ENCODE measurements around the gene OPHN1. TPM values are rescaled to one million over a fixed set of nuclear protein-coding genes. Genes with fewer than 3 reads are reported as not detected.

Gene OPHN1
- total RNA-seq, 1 experiment from 2014 or later: 3.3 TPM

- Histone ChIP-seq H3K36me3 (ENCODE audit: insufficient read depth, low read length, poor library complexity, severe bottlenecking) (no peaks in the 10 kb centered on the region), H3K4me1 (ENCODE audit: insufficient read depth, low read length, poor library complexity, severe bottlenecking) (no peaks in the 10 kb centered on the region), H3K27me3 (replicated peaks; ENCODE audit: insufficient read depth, low read depth, low read length, poor library complexity) (no peaks in the 10 kb centered on the region), H3K27ac (ENCODE audit: low read depth, low read length, poor library complexity, severe bottlenecking) (no peak overlapping the region), H3K9me3 (ENCODE audit: low read depth, low read length, poor library complexity, severe bottlenecking) (no peaks in the 10 kb centered on the region), H3K4me3 (ENCODE audit: low read depth, low read length, poor library complexity, severe bottlenecking) (no peak overlapping the region)
- no TSS peak for BruUV-seq (replicated peaks)
- no peak for TF ChIP-seq EZH2 (IDR thresholded peaks at IDR 0.05; ENCODE audit: borderline replicate concordance, low read depth, low read length, poor library complexity, severe bottlenecking)
- TF ChIP-seq, protein P1, sequence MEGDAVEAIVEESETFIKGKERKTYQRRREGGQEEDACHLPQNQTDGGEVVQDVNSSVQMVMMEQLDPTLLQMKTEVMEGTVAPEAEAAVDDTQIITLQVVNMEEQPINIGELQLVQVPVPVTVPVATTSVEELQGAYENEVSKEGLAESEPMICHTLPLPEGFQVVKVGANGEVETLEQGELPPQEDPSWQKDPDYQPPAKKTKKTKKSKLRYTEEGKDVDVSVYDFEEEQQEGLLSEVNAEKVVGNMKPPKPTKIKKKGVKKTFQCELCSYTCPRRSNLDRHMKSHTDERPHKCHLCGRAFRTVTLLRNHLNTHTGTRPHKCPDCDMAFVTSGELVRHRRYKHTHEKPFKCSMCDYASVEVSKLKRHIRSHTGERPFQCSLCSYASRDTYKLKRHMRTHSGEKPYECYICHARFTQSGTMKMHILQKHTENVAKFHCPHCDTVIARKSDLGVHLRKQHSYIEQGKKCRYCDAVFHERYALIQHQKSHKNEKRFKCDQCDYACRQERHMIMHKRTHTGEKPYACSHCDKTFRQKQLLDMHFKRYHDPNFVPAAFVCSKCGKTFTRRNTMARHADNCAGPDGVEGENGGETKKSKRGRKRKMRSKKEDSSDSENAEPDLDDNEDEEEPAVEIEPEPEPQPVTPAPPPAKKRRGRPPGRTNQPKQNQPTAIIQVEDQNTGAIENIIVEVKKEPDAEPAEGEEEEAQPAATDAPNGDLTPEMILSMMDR (conservative IDR thresholded peaks at IDR 0.05; ENCODE audit: low read depth, low read length): no peak
- CTCF ChIA-PET: no interaction called here
- DNase-seq (ENCODE audit: low spot score): no peak
- intact Hi-C loops (cut with micrococcal nuclease; ENCODE audit: unreplicated experiment): no loop called here
- POLR2A ChIA-PET (ENCODE audit: low non-redundant PET): no interaction called here
Measured at GRCh38 chrX:68411729-68412128, 21.6 kb downstream of the OPHN1 start.

GRCh38 chrX:68409194-68409593, 24.1 kb downstream of the OPHN1 start:
- H3K4me3 ChIP-seq (ENCODE audit: low read depth, low read length, poor library complexity, severe bottlenecking): no peak overlapping the region
- no TSS peak for BruUV-seq (replicated peaks)
- TF ChIP-seq EZH2 (IDR thresholded peaks at IDR 0.05; ENCODE audit: borderline replicate concordance, low read depth, low read length, poor library complexity, severe bottlenecking): no peak
- TF ChIP-seq, protein P1 (conservative IDR thresholded peaks at IDR 0.05; ENCODE audit: low read depth, low read length): no peak
- H3K27me3 ChIP-seq (replicated peaks; ENCODE audit: insufficient read depth, low read depth, low read length, poor library complexity): no peaks in the 10 kb centered on the region
- intact Hi-C loops (cut with micrococcal nuclease; ENCODE audit: unreplicated experiment): no loop called here
- H3K9me3 ChIP-seq (ENCODE audit: low read depth, low read length, poor library complexity, severe bottlenecking): no peaks in the 10 kb centered on the region
- H3K4me1 ChIP-seq (ENCODE audit: insufficient read depth, low read length, poor library complexity, severe bottlenecking): no peaks in the 10 kb centered on the region
- no peak for DNase-seq (ENCODE audit: low spot score)
- no peak overlapping the region for H3K27ac ChIP-seq (ENCODE audit: low read depth, low read length, poor library complexity, severe bottlenecking)
- ChIA-PET POLR2A (ENCODE audit: low non-redundant PET) (no interaction called here), CTCF (no interaction called here)
- H3K36me3 ChIP-seq (ENCODE audit: insufficient read depth, low read length, poor library complexity, severe bottlenecking): no peaks in the 10 kb centered on the region

DNA sequence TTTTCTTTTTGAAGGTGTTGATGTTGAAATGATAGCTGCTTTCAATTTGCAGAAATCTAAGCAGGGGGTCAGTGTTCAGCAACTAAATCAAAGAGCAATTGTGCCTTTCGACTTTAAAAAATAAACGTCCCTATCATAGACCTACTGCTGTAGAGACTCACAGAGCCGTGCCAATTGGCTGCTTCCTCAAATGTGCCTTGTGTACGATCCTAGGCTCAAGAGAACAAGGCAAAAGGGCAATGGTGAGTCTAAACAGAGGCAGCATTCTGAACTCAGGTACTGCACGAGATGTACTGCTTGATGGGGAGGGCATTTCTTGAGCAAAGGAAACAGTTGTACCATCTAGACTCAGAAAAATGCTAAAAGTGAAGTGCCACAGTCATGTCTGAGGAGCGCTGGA, 29.8 kb downstream of the OPHN1 start:
- TF ChIP-seq EZH2 (IDR thresholded peaks at IDR 0.05; ENCODE audit: borderline replicate concordance, low read depth, low read length, poor library complexity, severe bottlenecking): no peak
- TF ChIP-seq, protein P1 (conservative IDR thresholded peaks at IDR 0.05; ENCODE audit: low read depth, low read length): no peak
- Histone ChIP-seq H3K27me3 (replicated peaks; ENCODE audit: insufficient read depth, low read depth, low read length, poor library complexity) (no peaks in the 10 kb centered on the region), H3K9me3 (ENCODE audit: low read depth, low read length, poor library complexity, severe bottlenecking) (no peaks in the 10 kb centered on the region), H3K36me3 (ENCODE audit: insufficient read depth, low read length, poor library complexity, severe bottlenecking) (no peaks in the 10 kb centered on the region), H3K4me1 (ENCODE audit: insufficient read depth, low read length, poor library complexity, severe bottlenecking) (no peaks in the 10 kb centered on the region), H3K27ac (ENCODE audit: low read depth, low read length, poor library complexity, severe bottlenecking) (no peak overlapping the region), H3K4me3 (ENCODE audit: low read depth, low read length, poor library complexity, severe bottlenecking) (no peak overlapping the region)
- DNase-seq (ENCODE audit: low spot score): no peak
- ChIA-PET CTCF (no interaction called here), POLR2A (ENCODE audit: low non-redundant PET) (no interaction called here)
- BruUV-seq (replicated peaks): no TSS peak
- intact Hi-C loops (cut with micrococcal nuclease; ENCODE audit: unreplicated experiment): no loop called here

Measured in A673 (cell line).